ENCODE data around the gene LYPLAL1. TPM values are rescaled to one million over a fixed set of nuclear protein-coding genes. Genes with fewer than 3 reads are reported as not detected.

The LYPLAL1 gene
- total and polyA plus RNA-seq, 9 of the 15 experiments (the other 6 are each of a cell fraction or from before 2014, with no cell fraction given), result 14.9 to 179 (median 46.3) TPM

DNA sequence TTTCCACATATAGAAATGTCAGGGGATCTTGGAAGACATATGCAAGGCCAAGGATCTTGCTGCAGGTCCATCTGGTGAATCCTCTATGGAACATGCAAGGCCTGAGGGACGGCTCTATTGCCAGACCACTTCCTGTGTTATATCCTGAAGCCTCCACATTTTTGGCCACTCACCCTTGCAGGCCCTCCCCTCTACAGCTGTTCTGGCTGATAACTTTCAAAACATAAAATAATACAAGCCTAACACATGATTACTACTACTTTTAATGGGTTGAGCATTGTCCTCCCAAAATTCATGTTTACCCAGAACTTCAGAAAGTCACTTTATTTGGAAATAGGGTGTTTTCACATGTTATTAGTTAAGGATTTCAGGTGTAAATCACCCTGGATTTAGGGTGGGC is 18.5 kb upstream of the LYPLAL1 start (continued):
- TF ChIP-seq SIRT6 (IDR thresholded peaks at IDR 0.05; ENCODE audit: low read depth, low read length) (no peak), DNMT1 (IDR thresholded peaks at IDR 0.05) (no peak), TBP (optimal IDR thresholded peaks at IDR 0.05; ENCODE audit: low read depth, low read length) (no peak), MEIS2 (IDR thresholded peaks at IDR 0.05; ENCODE audit: partially characterized antibody) (no peak), E2F4 (CRISPR knock-in tag; IDR thresholded peaks at IDR 0.05; ENCODE audit: low read depth) (no peak), RBBP5 (IDR thresholded peaks at IDR 0.05; ENCODE audit: borderline replicate concordance, insufficient read depth, low read length, poor library complexity, severe bottlenecking) (no peak), DLX4 (CRISPR knock-in tag; IDR thresholded peaks at IDR 0.05) (no peak), ZBED1 (IDR thresholded peaks at IDR 0.05) (no peak), ZC3H4 (CRISPR knock-in tag; IDR thresholded peaks at IDR 0.05; ENCODE audit: borderline replicate concordance) (no peak), ZNF561 (CRISPR knock-in tag; conservative IDR thresholded peaks at IDR 0.05) (no peak), ZNF586 (CRISPR knock-in tag; conservative IDR thresholded peaks at IDR 0.05) (no peak), JUNB (CRISPR knock-in tag; conservative IDR thresholded peaks at IDR 0.05) (no peak), TSC22D4 (tag; IDR thresholded peaks at IDR 0.05) (no peak), ZNF347 (CRISPR knock-in tag; IDR thresholded peaks at IDR 0.05; ENCODE audit: low read depth) (no peak)
- TF ChIP-seq, protein P1, sequence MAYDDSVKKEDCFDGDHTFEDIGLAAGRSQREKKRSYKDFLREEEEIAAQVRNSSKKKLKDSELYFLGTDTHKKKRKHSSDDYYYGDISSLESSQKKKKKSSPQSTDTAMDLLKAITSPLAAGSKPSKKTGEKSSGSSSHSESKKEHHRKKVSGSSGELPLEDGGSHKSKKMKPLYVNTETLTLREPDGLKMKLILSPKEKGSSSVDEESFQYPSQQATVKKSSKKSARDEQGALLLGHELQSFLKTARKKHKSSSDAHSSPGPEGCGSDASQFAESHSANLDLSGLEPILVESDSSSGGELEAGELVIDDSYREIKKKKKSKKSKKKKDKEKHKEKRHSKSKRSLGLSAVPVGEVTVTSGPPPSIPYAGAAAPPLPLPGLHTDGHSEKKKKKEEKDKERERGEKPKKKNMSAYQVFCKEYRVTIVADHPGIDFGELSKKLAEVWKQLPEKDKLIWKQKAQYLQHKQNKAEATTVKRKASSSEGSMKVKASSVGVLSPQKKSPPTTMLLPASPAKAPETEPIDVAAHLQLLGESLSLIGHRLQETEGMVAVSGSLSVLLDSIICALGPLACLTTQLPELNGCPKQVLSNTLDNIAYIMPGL (CRISPR knock-in tag; IDR thresholded peaks at IDR 0.05), result no peak
- TF ChIP-seq, protein P2, sequence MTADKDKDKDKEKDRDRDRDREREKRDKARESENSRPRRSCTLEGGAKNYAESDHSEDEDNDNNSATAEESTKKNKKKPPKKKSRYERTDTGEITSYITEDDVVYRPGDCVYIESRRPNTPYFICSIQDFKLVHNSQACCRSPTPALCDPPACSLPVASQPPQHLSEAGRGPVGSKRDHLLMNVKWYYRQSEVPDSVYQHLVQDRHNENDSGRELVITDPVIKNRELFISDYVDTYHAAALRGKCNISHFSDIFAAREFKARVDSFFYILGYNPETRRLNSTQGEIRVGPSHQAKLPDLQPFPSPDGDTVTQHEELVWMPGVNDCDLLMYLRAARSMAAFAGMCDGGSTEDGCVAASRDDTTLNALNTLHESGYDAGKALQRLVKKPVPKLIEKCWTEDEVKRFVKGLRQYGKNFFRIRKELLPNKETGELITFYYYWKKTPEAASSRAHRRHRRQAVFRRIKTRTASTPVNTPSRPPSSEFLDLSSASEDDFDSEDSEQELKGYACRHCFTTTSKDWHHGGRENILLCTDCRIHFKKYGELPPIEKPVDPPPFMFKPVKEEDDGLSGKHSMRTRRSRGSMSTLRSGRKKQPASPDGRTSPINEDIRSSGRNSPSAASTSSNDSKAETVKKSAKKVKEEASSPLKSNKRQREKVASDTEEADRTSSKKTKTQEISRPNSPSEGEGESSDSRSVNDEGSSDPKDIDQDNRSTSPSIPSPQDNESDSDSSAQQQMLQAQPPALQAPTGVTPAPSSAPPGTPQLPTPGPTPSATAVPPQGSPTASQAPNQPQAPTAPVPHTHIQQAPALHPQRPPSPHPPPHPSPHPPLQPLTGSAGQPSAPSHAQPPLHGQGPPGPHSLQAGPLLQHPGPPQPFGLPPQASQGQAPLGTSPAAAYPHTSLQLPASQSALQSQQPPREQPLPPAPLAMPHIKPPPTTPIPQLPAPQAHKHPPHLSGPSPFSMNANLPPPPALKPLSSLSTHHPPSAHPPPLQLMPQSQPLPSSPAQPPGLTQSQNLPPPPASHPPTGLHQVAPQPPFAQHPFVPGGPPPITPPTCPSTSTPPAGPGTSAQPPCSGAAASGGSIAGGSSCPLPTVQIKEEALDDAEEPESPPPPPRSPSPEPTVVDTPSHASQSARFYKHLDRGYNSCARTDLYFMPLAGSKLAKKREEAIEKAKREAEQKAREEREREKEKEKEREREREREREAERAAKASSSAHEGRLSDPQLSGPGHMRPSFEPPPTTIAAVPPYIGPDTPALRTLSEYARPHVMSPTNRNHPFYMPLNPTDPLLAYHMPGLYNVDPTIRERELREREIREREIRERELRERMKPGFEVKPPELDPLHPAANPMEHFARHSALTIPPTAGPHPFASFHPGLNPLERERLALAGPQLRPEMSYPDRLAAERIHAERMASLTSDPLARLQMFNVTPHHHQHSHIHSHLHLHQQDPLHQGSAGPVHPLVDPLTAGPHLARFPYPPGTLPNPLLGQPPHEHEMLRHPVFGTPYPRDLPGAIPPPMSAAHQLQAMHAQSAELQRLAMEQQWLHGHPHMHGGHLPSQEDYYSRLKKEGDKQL (CRISPR knock-in tag; IDR thresholded peaks at IDR 0.05; ENCODE audit: borderline replicate concordance), result no peak
